ENCODE measurements around the gene TULP4.

DNA sequence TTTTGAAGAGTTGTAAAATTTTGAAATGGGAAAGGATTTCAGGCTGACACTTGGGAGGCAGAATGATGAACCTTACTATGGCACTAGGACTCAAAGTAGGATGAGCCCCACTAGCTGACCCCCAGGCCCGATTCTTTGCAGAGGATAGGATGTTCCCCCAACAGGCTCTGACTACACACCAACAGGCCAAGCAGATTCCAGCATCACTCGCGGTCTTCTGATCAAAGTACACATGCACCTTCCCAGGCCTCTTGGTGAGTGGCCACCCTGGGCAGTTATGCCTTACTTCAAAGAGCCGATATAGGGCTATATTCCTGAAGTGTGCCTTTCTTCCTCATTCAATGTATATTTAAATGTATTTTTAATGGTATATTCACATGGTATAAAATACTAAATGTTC is 130.0 kb downstream of the TULP4 start:
- TF ChIP-seq, protein P1, sequence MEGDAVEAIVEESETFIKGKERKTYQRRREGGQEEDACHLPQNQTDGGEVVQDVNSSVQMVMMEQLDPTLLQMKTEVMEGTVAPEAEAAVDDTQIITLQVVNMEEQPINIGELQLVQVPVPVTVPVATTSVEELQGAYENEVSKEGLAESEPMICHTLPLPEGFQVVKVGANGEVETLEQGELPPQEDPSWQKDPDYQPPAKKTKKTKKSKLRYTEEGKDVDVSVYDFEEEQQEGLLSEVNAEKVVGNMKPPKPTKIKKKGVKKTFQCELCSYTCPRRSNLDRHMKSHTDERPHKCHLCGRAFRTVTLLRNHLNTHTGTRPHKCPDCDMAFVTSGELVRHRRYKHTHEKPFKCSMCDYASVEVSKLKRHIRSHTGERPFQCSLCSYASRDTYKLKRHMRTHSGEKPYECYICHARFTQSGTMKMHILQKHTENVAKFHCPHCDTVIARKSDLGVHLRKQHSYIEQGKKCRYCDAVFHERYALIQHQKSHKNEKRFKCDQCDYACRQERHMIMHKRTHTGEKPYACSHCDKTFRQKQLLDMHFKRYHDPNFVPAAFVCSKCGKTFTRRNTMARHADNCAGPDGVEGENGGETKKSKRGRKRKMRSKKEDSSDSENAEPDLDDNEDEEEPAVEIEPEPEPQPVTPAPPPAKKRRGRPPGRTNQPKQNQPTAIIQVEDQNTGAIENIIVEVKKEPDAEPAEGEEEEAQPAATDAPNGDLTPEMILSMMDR (IDR thresholded peaks at IDR 0.05): no peak
- TF ChIP-seq POLR2A (IDR thresholded peaks at IDR 0.05): no peak

Data from thyroid gland (tissue), 4 donors.